ENCODE results near the gene GABRG3.
A peak's percentile ranks its signal among the peaks of the same experiment; 100 is the strongest.

GABRG3 gene

DNA sequence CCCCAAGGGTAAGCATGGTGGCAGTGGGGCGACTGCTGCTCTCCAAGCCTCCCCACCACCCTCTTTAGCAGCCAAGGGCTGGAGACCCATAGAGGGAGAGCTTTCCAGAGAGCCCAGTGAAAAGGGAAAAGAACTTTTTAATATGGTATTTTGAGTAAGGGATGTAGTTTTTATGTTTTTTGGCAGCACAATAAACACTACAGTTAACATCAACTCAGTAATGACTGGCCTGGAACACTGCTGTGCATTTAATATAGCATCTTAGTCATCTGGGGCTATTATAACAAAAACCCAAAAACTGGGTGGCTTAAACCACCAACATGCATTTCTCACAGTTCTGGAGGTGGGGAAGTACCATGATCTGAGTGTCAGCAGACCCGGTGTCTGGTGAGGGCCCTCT, 495.8 kb downstream of the GABRG3 start:
- no peak for DNase-seq (ENCODE audit: low spot score)

DNA sequence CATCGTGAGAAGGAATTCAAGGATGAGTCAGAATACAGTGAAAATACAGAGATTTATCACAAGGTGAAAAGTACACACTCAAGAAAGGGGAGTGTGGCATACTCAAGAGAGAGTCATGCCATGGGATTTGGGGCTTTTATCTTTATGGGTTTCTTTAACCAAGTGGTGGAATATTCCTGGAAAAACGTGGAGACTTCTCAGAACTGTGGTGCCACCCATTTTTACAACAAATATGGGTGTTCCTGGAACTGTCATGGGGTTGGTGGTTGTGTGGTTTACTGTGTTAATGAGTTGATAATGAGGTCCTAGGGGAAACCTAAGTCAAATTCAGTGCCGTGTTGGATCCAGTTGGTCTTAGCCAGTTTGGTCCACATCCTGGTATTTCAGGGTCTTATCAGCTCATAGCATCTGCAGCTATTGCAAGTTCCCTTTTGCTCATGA, 497.2 kb downstream of the GABRG3 start:
- DNase-seq (ENCODE audit: low spot score): no peak

DNA sequence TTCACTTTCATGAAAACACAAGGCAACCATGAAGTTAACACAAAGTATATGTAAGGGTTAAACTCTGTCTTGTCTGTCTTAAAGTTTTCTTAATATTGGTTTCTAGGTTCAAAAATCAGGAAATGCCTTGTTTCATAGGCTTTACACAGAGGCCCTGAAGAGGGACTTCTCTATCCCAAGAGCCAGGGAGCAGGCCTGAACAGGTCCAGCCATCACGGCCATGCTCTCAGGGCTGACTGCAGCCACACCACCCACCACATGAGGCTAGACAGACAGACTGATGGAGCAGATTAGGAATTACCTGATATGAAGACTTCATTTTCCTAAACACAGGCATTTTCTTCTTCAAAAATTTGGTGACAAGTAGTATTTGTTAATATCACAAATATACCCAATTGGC, 502.9 kb downstream of the GABRG3 start:
- DNase-seq (ENCODE audit: low spot score): no peak

DNA sequence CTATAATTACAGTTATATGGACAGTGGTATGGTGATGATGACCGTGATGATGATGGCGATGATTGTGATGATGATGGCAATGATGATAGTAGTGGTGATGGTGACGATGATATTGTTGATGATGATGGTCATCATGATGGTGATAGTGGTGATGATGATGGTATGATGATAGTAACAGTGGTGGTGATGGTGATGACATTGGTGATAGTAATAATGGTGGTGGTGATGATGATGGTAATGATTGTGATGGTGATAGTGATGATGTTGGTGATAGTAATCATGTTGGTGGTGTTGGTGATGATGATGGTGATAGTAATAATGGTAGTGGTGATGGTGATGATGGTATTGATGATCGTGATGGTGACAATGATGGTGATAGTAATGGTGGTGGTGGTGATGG, 504.4 kb downstream of the GABRG3 start:
- no peak for DNase-seq (ENCODE audit: low spot score)

DNA sequence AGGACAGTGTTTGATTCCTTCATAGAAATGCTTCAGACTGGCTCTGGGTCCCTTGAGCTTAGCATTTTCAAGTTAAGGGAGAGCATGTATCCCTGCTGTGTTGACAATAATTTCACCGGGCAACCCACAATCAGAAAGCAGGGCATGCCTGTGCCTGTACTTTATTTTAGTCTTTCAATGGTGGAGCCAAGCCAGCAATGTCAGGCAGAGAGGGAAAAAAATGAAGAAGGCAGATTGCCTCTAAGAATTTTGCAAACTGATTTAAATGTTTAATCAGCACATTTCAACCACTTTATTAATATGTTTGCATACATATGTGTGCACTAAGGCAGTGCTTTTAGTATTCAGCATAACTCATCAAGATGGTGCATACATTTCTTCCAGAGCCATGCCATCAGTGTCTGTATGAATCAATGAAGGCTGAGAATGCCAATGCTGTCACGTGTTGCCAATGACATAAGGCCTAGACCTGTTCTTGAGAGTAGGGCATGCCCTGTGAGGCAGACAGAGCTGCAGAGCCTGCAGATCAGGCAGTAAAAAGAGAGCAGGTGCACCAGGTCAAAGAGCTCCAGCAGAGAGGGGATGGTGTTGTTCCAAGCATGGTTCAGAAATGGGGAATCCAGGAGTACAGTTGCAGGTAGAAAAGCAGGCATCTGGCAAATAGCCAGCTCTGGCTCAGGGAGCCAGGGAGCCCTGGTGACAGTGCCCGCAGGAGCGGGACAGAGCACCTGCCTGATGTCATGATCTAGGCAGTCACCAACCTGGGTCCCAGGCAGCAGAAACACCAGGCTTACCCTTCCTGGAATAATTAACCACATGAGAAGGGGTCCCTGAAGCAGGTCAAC, 508.5 kb downstream of the GABRG3 start:
- DNase-seq (ENCODE audit: low spot score): no peak

DNA sequence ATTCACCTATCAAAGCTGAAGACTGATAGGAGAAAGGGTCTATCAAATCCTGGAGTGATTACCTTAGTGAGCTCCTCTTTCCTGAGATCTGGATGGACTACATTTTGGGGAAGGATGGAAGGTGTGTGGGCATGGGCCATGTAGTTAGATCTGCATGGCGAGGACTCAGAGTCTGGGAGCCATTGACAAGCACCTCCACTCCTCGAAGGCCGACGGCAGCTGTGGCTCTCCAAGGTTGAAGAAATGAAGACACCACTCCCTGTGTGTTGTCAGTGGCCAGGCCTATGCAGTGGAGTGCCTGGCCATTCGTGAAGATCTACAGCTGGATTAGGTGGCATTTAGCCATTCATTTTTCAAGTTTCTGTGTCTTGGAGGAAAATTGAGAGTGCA, 509.2 kb downstream of the GABRG3 start:
- no peak for DNase-seq (ENCODE audit: low spot score)

DNA sequence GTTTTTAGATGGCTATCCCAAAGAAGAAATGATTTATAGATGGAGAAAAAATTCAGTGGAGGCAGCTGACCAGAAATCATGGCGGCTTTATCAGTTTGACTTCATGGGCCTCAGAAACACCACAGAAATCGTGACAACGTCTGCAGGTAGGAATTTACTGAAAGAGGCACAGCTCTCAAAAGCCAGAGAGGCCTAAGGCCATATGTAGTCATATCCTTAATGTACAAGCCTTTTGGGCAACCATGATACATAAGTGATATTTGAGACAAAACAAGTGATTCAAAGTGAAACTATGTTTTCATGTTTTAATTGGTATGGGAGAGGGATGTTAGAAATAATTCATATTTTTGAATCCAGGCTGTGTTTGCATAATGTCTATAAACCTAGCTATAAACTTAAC, 509.7 kb downstream of the GABRG3 start:
- no peak for DNase-seq (ENCODE audit: low spot score)

DNA sequence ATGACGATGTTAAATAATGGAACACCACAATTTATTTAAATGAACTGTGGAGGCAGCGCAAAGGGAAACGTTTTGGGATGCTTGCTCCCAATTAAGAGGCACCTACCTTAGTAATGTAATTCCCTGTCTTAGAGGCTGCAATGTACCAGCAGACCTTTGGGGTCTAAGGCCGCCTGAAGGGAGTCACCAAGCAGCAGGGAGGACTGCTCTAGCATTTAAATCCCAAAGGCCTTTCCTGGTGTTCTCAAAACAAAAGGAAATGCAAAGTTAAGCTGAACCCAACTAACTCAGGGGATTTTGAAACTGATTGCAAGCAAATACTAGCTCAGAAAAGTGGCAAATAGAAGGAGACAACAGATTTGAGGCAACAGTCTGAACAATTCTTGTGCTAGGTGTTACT, 510.8 kb downstream of the GABRG3 start:
- no peak for DNase-seq (ENCODE audit: low spot score)

DNA sequence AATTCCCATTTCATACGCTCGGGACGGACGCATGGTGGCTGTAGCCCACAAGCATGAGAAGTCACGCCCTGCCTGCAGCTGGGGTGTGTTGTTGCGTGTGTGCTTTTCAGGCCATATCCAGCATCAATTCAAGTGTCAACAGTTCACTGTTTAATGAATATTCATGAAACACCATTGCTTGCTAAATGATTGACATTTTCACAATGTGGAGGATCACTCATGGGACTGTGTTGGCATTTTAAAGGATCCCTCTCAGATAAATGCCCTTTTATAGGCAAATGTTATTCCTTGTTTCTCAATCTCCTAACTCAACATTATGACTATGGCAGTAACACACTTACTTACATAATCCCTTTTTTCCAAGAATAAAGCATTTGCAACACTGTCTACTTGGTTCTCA, 511.3 kb downstream of the GABRG3 start:
- no peak for DNase-seq (ENCODE audit: low spot score)

DNA sequence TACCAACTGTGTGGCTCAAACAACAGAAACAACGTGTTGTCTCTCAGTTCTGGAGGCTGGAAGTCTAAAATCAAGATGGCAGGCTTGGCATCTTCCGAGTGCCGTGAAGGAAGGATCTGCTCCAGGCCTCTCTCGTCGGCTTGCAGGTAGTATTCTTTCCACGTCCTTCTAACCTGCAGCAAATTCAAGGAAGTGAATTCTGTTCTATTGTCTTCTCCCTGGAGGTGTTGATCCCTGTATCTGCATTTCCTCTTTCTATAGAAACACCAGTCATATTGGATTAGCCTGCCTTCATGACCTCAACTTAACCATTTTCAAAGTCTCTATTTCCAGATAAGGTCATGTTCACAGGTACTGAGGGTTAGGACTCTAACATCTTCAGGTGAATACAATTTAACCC, 512.1 kb downstream of the GABRG3 start:
- no peak for DNase-seq (ENCODE audit: low spot score)

DNA sequence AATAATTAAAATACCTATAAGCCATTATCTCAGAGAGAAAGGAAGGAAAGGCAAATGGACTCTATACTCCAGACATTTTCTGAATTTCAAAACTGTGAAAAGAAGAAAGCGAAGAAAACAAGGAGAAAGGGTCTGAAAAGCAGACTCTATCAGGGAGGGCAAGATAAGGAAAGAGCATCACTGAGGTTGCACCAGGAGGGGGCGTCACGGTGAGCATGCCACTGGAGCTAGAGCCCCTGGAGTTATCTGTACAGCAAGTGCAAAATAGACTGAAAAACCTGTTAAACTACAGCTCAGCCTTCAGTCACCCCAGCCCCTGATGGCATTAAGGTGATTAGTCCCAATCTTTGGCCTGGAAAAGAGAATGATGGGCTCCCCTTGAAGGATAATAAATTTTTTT, 514.3 kb downstream of the GABRG3 start:
- no peak for DNase-seq (ENCODE audit: low spot score)

DNA sequence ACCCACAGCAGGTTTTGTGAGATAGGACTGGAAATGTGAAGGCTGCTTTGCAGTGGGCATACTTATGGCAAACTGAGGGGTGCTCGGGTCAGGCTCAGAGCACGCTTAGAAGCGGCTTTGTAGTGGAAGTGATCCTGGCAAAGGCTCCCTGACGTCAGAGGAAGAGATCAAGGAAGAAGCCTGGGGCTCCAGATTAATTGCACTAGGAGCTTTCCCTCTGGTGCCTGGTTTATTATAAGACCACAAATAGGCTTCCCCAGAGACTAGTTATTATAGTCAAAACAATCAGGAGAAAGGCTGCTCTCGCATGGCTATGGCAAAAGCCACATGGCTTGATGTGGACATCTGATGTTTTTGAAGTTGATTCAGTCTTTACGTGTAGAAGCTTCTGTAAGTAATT, 515.1 kb downstream of the GABRG3 start:
- DNase-seq (ENCODE audit: low spot score): no peak

DNA sequence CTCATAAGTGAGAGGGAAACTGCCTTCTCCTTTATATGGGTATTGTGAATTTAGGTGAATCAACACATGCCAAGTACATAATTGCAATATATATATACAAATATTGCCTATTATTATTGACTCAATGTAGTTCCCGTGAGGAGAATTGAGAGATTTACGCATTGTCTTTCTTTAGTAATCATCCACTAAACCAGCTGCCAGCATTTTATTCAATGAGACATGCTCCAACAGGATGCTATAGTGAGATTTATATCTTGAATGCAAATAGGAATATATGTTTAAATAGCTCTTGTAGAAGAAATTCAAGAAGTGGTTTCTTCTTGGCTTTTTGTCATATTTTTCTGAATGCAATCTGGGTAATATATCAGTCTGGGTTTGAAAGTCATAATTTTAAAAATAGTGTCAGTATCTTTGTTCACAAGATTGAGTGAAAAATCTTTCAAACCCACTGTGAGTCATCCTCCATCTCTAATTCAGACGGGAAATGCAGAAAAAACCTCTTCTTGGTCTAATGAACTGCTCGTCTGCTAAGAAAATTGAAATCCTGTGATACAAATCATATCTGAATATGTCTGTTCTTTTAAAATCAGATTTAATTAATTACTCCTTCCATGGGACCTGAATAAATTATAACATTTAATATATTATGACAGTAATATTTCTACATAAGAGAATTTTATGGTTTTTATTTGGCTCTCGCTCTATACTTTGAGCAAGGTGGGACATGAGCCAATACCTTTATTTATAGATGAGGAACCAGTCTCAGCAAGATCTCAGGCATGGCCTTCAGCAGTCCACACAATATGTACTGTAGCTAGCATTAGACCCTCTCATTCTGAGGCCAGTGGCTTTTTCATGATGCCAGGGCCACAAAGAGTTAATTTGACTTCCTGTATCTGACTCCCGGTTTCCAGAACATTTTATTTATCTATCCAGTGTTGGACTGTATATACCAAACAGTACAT, 516.0 kb downstream of the GABRG3 start:
- peak; percentile 2 for DNase-seq (ENCODE audit: low spot score)

DNA sequence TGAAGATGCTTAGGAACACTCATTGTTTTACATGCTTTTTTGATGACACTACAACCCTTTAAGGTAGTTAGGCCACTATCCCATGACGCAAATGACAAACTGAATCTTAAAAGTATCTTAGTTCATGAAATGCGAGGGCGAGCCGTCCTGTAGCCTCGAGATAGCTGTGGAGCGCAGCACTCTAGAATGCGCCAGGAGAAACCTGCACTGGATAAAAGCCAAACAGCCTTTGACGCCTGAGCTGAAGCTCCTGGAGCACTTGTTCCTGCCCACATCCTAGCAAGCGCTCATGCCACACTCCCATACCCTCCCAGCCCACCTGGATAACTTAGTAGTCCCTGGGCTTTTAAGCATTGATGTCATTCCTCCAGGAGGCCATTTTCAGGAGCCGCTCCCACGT, 516.9 kb downstream of the GABRG3 start:
- no peak for DNase-seq (ENCODE audit: low spot score)

DNA sequence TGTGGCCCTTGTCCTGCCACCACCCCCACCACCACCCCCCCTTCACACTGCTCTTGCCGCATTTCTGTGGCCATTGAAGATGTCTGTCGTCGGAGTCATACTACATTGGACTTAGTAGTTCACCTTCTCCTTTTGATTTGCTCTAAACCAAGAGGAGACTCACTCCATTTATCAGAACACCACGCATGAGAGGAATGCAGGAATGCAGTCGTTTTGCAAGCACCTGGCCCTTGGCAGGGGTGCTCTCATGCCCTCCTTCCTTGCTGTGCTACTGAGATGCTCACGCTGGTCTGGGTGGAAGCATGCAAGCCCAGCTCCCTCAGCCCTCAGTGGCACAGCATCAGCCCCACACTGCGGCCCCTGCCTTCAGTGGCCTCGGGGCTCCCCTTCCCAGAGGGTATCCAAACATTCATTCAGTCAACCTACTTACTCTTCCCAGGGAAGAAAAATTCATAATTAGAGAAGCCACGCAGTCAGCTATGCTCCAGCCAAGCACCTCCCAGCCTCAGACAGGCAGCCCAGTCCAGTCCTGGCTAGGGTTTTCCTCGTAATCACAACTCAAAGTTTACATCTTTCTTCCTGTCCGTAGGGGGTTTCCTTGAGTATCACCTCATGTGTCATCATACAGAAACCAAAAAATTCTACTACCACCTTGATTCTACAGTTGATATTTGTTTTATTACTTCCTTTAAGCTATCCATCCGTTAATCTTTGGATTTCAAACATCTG, 520.0 kb downstream of the GABRG3 start:
- no peak for DNase-seq (ENCODE audit: low spot score)

DNA sequence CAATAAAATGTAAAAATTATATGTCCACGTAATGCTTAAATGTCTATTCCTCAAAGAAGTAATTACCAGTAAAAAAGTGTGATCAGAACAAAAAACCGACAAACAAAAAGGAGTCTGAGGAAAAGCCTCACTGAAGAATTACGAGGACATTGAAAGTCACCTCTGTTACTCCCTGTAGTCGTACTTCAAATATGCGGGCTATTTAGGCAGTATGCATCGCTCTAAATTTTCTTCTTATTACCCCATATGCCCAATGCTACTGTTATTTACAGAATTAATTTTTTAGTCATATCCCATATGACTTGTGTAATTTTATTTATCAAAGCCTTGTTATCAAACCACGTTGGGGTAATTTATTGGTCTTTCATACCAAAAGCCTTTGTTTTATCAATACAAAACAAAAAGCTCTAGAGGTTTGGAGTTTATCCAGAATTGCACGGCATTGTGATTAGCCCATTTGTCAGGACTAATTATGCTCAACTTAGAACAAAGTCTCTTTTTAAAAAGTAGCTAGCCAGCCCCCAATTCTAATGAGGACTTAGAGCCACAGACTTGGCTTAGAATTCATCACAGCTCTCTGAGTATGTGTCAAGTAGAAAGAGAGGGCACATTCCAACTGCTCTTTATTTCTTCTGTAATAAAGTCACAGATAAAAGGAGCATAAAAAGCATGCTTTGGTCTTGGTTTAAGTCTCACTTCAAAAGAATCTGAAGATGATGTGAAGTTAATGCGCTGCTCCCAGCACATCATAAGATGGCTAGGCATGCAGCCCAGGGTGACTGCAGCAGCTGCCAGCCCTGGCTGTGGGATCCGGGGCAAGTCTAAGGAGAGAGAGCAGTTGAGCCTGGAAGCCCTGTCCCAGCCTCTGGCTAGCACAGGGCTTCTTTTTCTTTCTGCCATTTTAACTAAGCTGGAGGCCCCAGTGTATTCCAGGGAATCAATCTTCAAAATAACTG, 521.0 kb downstream of the GABRG3 start:
- no peak for DNase-seq (ENCODE audit: low spot score)

DNA sequence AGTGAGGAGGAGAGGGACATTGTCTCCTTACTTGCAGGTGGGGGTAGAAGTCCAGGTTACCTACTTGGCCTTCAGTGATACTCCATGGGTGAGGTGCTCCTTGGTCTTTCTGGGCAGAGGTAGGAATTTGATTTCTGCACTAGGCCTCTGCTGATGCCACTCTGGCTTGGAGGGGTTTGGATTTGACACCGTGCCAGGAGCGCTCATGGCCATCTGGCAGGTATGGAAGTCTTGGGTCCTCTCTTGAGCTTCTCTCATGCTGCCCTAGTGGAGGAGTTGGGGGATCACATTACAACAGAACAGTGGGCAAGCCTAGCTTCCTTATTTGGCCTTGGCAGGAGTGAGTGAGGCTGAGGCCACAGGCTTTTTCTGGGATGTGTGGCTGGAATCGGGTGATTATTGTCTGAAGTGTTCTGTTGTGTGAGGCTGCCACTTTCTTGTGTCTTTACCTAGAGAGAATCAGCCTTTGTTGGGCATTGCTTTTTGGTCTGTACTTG, 525.0 kb downstream of the GABRG3 start:
- DNase-seq (ENCODE audit: low spot score): no peak

DNA sequence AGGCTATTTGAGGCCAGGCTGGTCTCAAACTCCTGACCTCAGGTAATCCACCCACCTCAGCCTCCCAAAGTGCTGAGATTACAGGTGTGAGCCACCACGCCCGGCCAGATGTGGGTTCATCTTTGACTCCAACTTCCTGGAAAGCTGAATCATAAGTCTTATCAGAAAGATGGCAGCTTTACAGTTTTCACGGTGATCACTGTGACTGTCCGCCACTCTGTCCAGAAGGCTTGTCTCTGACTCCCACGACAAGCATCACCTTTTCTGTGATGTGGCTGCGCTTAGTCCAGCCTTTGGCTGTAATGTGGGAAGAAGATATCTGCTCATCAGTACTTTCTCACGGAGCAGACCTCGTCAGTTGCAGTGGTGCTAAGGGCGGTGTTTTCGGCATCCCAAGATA, 527.7 kb downstream of the GABRG3 start:
- DNase-seq (ENCODE audit: low spot score): no peak

DNA sequence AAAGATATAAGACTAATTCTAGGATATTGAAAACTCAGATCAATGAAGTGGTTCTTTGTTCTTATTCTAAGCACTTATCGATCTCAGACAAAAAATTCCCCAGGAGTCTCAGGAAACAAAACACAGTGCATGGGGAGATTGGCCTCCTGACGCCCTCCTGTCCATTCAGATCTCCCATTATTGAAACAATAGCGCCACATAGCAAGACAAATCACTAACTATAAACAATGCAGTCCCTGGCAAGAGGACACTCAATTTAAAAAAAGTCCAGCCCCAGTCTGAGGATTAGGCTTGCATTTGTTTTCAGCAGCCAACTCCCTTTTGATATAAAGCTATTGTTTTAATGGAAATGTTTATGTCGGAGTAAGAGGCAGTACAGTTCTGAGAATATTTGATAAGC, 528.2 kb downstream of the GABRG3 start:
- DNase-seq (ENCODE audit: low spot score): no peak

DNA sequence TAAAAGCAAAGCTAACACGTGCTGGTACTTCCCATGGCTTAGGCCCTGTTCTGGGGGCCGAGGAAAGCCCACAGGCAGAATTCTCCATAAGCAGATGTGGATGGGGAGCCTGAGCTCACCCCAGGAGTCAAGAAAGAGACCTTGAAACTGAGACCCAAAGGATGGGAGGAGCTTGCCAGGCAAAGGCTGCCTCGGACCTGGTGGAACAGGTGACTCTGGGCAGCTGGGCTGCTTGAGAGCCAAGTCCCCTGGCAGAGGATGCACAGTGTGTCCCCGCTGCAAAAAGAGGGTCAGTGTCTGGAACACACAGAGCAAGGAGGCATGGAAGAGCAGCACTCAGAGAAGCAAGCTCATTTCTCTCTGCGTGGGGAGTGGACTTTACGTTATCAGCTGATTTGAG, 528.7 kb downstream of the GABRG3 start:
- no peak for DNase-seq (ENCODE audit: low spot score)

DNA sequence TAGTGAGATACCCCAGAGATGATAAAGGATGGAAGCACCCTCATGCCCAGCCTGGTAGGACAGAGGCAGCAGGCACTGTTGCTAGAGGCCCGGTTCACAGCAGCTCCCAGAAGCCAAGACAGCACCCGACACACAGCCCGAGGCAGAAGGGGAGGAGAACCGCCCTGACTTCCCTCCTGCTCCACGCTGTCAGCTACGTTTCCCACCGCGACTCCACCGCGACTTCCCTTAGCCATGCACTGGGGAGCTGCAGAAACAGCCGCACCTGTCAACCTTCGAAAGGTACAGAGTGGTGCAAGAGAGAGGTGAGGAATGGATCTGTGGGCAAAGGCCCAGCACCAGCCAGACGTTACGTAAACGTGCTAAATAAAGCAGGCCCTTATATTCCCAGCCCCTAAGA, 529.2 kb downstream of the GABRG3 start:
- no peak for DNase-seq (ENCODE audit: low spot score)
